ENCODE results near the gene ALDH3B1. TPM values are rescaled to one million over a fixed set of nuclear protein-coding genes. Genes with fewer than 3 reads are reported as not detected.

The ALDH3B1 gene
- total and polyA plus RNA-seq, 8 donors = 3.2 to 13.7 (median 8.0) TPM

- H3K9me3 ChIP-seq = no peaks in the 10 kb centered on the region
- ATAC-seq (peak; percentile 82 to 91 (median 88)), DNase-seq (peak; percentile 91 to 98 (median 92)), FAIRE-seq (no peak)
- WGBS, 2 donors = 3 to 5% methylated on average over 36 to 64 of the region's 64 CpGs
- no peaks in the 10 kb centered on the region for H3K27me3 ChIP-seq
- peak within 1 kb of the TSS; percentile 39 to 57 (median 50) for H3K27ac ChIP-seq
- intact Hi-C loops (cut with DNase I) = no loop called here
- peak within 1 kb of the TSS; percentile 51 to 77 (median 60) for H3K4me3 ChIP-seq
- H3K4me1 ChIP-seq = peaks cover 8 to 14% (median 10%) of the 10 kb centered on the region in 3 donors
- H3K36me3 ChIP-seq = no peaks in the 10 kb centered on the region
- TF ChIP-seq CTCF (IDR thresholded peaks at IDR 0.05) = no peak
These were observed 6.1 kb upstream of the ALDH3B1 start, which contains the start of gene UNC93B1 for GRCh38 chr11:68003846-68004550. UNC93B1 (minus strand) TSS chr11:68004097; CDS start chr11:68004043, 54 bp downstream.

GRCh38 chr11:68004551-68005335, 5.4 kb upstream of the ALDH3B1 start:
- no peaks in the 10 kb centered on the region for H3K9me3 ChIP-seq
- H3K27ac ChIP-seq = no peak overlapping the region
- H3K27me3 ChIP-seq = no peaks in the 10 kb centered on the region
- no peak for FAIRE-seq
- H3K4me3 ChIP-seq = peak overlapping the region in 2 of 4 donors; percentile 65 to 77
- no peak for ATAC-seq
- DNase-seq = peak in 1 of 6 donors; percentile 41
- WGBS, 2 donors = 68 to 74% methylated on average over 14 of the region's 14 CpGs
- intact Hi-C loops (cut with DNase I) = no loop called here
- no peak for TF ChIP-seq CTCF (IDR thresholded peaks at IDR 0.05)
- H3K4me1 ChIP-seq = peaks cover 14 to 22% (median 16%) of the 10 kb centered on the region in 3 donors
- no peaks in the 10 kb centered on the region for H3K36me3 ChIP-seq

GRCh38 chr11:68006606-68007166, 3.4 kb upstream of the ALDH3B1 start:
- peaks cover 26 to 39% (median 27%) of the 10 kb centered on the region in 3 donors for H3K4me1 ChIP-seq
- H3K27me3 ChIP-seq = no peaks in the 10 kb centered on the region
- intact Hi-C loops (cut with DNase I) = no loop called here
- ATAC-seq (no peak), FAIRE-seq (no peak), DNase-seq (peak in 3 of 6 donors; percentile 14 to 58 (median 18))
- no peak overlapping the region for H3K4me3 ChIP-seq
- no peaks in the 10 kb centered on the region for H3K36me3 ChIP-seq
- no peak overlapping the region for H3K27ac ChIP-seq
- 96 to 99% methylated on average over 7 of the region's 7 CpGs for WGBS, 2 donors
- TF ChIP-seq CTCF (IDR thresholded peaks at IDR 0.05) = no peak
- H3K9me3 ChIP-seq = no peaks in the 10 kb centered on the region

GRCh38 chr11:68007498-68008380, 2.4 kb upstream of the ALDH3B1 start:
- ATAC-seq (no peak), DNase-seq (peak in 3 of 6 donors; percentile 20 to 67 (median 55)), FAIRE-seq (no peak)
- Histone ChIP-seq H3K4me1 (peaks cover 26 to 35% (median 27%) of the 10 kb centered on the region in 3 donors), H3K36me3 (no peaks in the 10 kb centered on the region), H3K9me3 (no peaks in the 10 kb centered on the region), H3K4me3 (no peak overlapping the region), H3K27me3 (no peaks in the 10 kb centered on the region), H3K27ac (peak overlapping the region; percentile 80 to 89 (median 84))
- intact Hi-C loops (cut with DNase I) = no loop called here
- TF ChIP-seq CTCF (IDR thresholded peaks at IDR 0.05) = no peak
- 83 to 85% methylated on average over 16 of the region's 16 CpGs for WGBS, 2 donors

All from pancreas (tissue), 10 donors.